Tibial nerve (tissue), 4 donors: Measurements from ENCODE around the gene TMEM91. TPM values are rescaled to one million over a fixed set of nuclear protein-coding genes. Genes with fewer than 3 reads are reported as not detected.

Experiments used
- DNase-seq, 2 donors: peaks; one replicate each; pipeline ENCODE4 v3.0.0-alpha.2; 2019; ENCODE audit warnings: low spot score in 2 of 2
- H3K27ac ChIP-seq, 4 donors: fragments of 200-600 bp; sonication (generic) in 3 of 4; one replicate each; pipeline ENCODE4 v1.5.1; 2017 to 2019; ENCODE audit warnings: mild to moderate bottlenecking in 1 of 4
- H3K27me3 ChIP-seq, 2 donors: fragments of 200-600 bp; sonication (generic) in 1 of 2; one replicate each; pipeline versions ENCODE4 v1.5.1 to v1.6.0; 2017 to 2019
- H3K36me3 ChIP-seq, 3 donors: fragments of 200-600 bp; sonication (generic); one replicate each; pipeline ENCODE4 v1.5.1; 2018 to 2019
- H3K4me1 ChIP-seq, 4 donors: fragments of 200-600 bp; sonication (generic) in 3 of 4; one replicate each; pipeline ENCODE4 v1.5.1; 2017 to 2019
- H3K4me3 ChIP-seq, 4 donors: fragments of 200-600 bp; sonication (generic) in 3 of 4; one replicate each; pipeline ENCODE4 v1.5.1; 2017 to 2019; ENCODE audit warnings: mild to moderate bottlenecking in 1 of 4, moderate library complexity in 1 of 4
- H3K9me3 ChIP-seq, 4 donors: fragments of 200-600 bp; sonication (generic) in 3 of 4; one replicate each; pipeline ENCODE4 v1.5.1; 2017 to 2019
- EP300 ChIP-seq, 2 donors: sonication (generic); formaldehyde crosslinking; IDR thresholded peaks; one replicate each; pipeline ENCODE4 v1.6.1; 2017; ENCODE audit warnings: antibody characterized with exemption in 2 of 2, mild to moderate bottlenecking in 1 of 2
- POLR2A ChIP-seq, 2 donors: fragments of 450-650 bp; IDR thresholded peaks; one replicate each; pipeline ENCODE4 v1.6.1; 2017; ENCODE audit warnings: antibody characterized with exemption in 2 of 2, mild to moderate bottlenecking in 2 of 2, moderate library complexity in 2 of 2
- WGBS, 2 donors: methylation state at CpG; one replicate each; pipeline ENCODE4 v1.1.5; 2018; 5-methylcytosine and 5-hydroxymethylcytosine counted together
- total RNA-seq, 4 donors: library from RNA; depleted of rRNA; stranded (reverse); fragments of >200 nt; gene quantifications; one replicate each; pipeline ENCODE4 v1.1.0, GENCODE V29; 2016
- TF ChIP-seq, protein P1 (sequence below), 5 experiments: fragments of 200-600 bp in 3 of 5; fragments of 450-650 bp in 2 of 5; sonication (generic) in 3 of 5; IDR thresholded peaks; one replicate each; pipeline ENCODE4 v1.5.1; 2016 to 2019; ENCODE audit warnings: antibody characterized with exemption in 5 of 5, mild to moderate bottlenecking in 3 of 5, moderate library complexity in 2 of 5

Gene TMEM91
- total RNA-seq, 4 donors from 2014 or later = 20.3 to 50.8 (median 31.5) TPM

DNA sequence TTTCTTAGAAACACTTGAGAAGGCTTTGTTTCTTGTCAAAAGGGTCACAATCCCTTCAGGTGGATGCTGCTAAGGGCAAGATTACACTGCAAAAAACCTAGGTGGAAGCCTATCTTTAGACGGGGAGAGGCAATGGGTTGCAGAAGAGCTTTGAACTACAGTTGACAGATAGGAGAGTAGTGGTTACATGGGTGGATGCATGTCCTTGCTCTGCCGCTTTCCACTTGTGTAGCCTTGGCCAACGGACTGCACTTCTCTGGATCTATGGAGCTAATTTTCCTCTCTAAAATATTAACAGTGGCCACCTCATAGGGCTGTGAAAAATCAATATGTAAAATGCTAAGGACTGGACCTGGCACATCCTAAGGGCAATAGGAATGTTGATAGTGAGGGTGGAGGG lies 22.3 kb downstream of the TMEM91 start:
- peak overlapping the region; percentile 74 to 99 (median 96) for H3K4me3 ChIP-seq
- H3K36me3 ChIP-seq = peaks cover 0 to 19% (median 0%) of the 10 kb centered on the region in 3 donors
- DNase-seq = no peak
- 55 to 65% methylated on average over 3 of the region's 3 CpGs for WGBS, 2 donors
- no peaks in the 10 kb centered on the region for H3K9me3 ChIP-seq
- H3K4me1 ChIP-seq = peaks cover 0 to 68% (median 23%) of the 10 kb centered on the region in 4 donors
- H3K27ac ChIP-seq = peak overlapping the region in 3 of 4 donors; percentile 91 to 97 (median 93)
- TF ChIP-seq EP300 (IDR thresholded peaks at IDR 0.05) (no peak), POLR2A (IDR thresholded peaks at IDR 0.05) (no peak)
- TF ChIP-seq, protein P1, sequence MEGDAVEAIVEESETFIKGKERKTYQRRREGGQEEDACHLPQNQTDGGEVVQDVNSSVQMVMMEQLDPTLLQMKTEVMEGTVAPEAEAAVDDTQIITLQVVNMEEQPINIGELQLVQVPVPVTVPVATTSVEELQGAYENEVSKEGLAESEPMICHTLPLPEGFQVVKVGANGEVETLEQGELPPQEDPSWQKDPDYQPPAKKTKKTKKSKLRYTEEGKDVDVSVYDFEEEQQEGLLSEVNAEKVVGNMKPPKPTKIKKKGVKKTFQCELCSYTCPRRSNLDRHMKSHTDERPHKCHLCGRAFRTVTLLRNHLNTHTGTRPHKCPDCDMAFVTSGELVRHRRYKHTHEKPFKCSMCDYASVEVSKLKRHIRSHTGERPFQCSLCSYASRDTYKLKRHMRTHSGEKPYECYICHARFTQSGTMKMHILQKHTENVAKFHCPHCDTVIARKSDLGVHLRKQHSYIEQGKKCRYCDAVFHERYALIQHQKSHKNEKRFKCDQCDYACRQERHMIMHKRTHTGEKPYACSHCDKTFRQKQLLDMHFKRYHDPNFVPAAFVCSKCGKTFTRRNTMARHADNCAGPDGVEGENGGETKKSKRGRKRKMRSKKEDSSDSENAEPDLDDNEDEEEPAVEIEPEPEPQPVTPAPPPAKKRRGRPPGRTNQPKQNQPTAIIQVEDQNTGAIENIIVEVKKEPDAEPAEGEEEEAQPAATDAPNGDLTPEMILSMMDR (IDR thresholded peaks at IDR 0.05) = no peak
- H3K27me3 ChIP-seq = no peaks in the 10 kb centered on the region

DNA sequence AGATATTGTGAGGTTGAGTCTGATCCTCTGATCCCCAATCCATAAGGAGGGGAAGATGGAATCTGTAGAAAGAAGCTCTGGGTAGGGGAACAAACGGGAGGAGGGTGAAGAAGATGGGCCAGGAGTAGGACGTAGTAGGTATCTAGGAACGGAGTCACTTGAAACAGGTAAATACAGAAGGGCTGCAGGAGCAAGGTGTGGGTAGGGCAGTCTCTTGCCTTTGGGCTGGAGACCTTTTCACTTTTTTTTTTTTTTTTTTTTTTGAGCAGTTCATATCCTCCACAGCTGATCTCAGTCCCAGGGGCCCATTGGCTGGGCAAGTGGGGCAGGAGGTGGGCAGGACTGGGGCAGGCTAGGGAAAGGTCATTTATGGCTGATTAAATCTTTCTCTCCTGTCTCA lies 22.8 kb downstream of the TMEM91 start:
- peaks cover 0 to 69% (median 23%) of the 10 kb centered on the region in 4 donors for H3K4me1 ChIP-seq
- WGBS, 2 donors = 84 to 94% methylated on average over 3 of the region's 3 CpGs
- DNase-seq = no peak
- no peaks in the 10 kb centered on the region for H3K27me3 ChIP-seq
- H3K4me3 ChIP-seq = peak overlapping the region in 1 of 4 donors; percentile 96
- peaks cover 0 to 19% (median 0%) of the 10 kb centered on the region in 3 donors for H3K36me3 ChIP-seq
- TF ChIP-seq EP300 (IDR thresholded peaks at IDR 0.05) (no peak), POLR2A (IDR thresholded peaks at IDR 0.05) (no peak)
- TF ChIP-seq, protein P1 (IDR thresholded peaks at IDR 0.05) = no peak
- H3K27ac ChIP-seq = peak overlapping the region in 1 of 4 donors; percentile 97
- H3K9me3 ChIP-seq = no peaks in the 10 kb centered on the region

DNA sequence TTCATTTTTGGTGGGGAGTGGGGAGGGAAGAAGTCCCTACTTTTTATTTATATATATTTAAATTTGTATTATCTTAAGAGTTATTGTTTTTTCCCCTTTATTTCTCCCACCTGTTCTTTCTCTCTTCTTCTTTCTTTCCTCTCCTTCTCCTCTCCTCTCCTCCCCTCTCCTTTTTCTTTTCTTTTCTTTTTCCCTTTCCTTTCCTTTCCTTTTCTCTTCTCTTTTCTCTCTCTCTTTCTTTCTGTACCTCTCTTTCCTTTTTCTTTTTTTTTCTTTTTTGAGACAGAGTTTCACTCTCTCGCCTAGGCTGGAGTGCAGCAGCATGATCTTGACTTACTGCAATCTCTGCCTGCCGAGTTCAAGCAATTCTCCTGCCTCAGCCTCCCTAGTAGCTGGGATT lies 23.2 kb downstream of the TMEM91 start:
- WGBS, 2 donors = 80 to 91% methylated on average over 2 of the region's 2 CpGs
- Histone ChIP-seq H3K9me3 (no peaks in the 10 kb centered on the region), H3K4me3 (no peak overlapping the region), H3K27me3 (no peaks in the 10 kb centered on the region), H3K27ac (no peak overlapping the region), H3K4me1 (peaks cover 0 to 69% (median 23%) of the 10 kb centered on the region in 4 donors), H3K36me3 (peaks cover 0 to 19% (median 0%) of the 10 kb centered on the region in 3 donors)
- no peak for DNase-seq
- TF ChIP-seq POLR2A (IDR thresholded peaks at IDR 0.05) = no peak
- TF ChIP-seq, protein P1 (IDR thresholded peaks at IDR 0.05) = no peak
- no peak for TF ChIP-seq EP300 (IDR thresholded peaks at IDR 0.05)

DNA sequence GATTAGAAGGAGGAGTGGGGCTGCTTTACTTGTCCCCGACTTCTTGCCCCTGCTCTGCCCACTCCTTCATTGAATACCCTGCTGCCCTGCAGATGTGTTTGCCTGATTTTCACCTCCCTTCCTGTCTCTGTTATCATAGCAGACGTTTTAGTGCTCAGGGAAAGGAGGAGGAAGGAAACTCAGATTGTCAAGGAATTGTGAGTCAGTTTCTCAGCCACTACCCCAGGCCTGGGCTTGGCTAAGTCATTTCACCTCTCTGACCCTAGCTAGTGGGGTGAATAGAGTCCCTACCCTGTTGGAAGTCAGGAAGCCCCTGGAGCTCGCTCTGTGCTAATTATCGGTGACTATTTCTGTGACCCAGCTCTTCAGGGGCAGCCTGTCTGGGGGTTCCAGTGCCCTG lies 25.1 kb downstream of the TMEM91 start:
- Histone ChIP-seq H3K4me1 (peaks cover 0 to 70% (median 18%) of the 10 kb centered on the region in 4 donors), H3K9me3 (no peaks in the 10 kb centered on the region), H3K27ac (no peak overlapping the region), H3K27me3 (no peaks in the 10 kb centered on the region), H3K4me3 (no peak overlapping the region), H3K36me3 (peaks cover 0 to 23% (median 0%) of the 10 kb centered on the region in 3 donors)
- TF ChIP-seq EP300 (IDR thresholded peaks at IDR 0.05) (no peak), POLR2A (IDR thresholded peaks at IDR 0.05) (no peak)
- TF ChIP-seq, protein P1 (IDR thresholded peaks at IDR 0.05) = no peak
- 68 to 80% methylated on average over 4 of the region's 4 CpGs for WGBS, 2 donors
- DNase-seq = no peak

DNA sequence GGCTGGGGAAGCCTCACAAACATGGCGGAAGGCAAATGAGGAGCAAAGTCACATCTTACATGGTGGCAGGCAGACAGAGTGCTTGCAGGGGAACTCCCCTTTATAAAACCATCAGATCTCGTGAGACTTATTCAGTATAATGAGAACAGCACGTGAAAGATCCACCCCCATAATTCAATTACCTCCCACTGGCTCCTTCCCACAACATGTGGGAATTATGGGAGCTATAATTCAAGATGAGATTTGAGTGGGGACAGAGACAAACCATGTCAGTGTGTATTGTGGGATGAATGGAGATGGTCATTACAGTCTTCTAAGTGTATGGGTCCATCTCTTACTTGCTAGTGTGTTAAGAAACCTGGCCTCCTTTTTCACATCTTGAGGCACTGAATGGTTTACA lies 25.7 kb downstream of the TMEM91 start:
- no peak overlapping the region for H3K4me3 ChIP-seq
- H3K4me1 ChIP-seq = peaks cover 0 to 70% (median 13%) of the 10 kb centered on the region in 4 donors
- H3K36me3 ChIP-seq = peaks cover 0 to 23% (median 0%) of the 10 kb centered on the region in 3 donors
- 46 to 52% methylated on average over 3 of the region's 3 CpGs for WGBS, 2 donors
- H3K27me3 ChIP-seq = no peaks in the 10 kb centered on the region
- H3K27ac ChIP-seq = no peak overlapping the region
- no peaks in the 10 kb centered on the region for H3K9me3 ChIP-seq
- TF ChIP-seq, protein P1 (IDR thresholded peaks at IDR 0.05) = no peak
- TF ChIP-seq EP300 (IDR thresholded peaks at IDR 0.05) = no peak
- TF ChIP-seq POLR2A (IDR thresholded peaks at IDR 0.05) = no peak
- no peak for DNase-seq
